ENCODE results near the gene CLDN15.
"Not testable (repeated sequence)": the region's sequence is repeated elsewhere in the genome, so short reads cannot be mapped to it uniquely, and the experiment has no call there.

Gene CLDN15

GRCh38 chr7:101237206-101238067, at the start of gene CLDN15:
Gene CLDN15, minus strand, starts transcription at chr7:101237802. Its CDS starts 221 bp downstream, at chr7:101237581.
- no peak for DNase-seq (ENCODE audit: low spot score)

DNA sequence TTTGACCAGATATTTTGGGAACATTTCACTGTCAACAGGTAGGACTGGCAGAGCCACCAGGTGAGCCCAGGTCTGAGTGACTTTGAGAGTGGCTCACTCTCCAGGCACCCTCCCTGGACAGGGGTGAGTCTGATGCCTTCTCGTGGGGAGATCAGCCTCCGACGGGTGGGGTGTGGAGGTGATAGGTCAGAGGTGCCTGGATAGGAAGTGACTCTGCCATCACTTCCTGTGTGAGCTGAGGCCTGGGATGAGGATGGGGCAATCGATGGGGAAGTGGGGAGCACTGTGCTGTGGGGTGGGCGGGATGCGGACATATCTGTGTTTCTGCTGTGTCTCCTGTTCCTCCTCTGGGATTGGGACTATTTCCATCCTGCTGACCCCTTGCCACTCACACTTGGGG, 49.4 kb upstream of the CLDN15 start:
- no peak for DNase-seq (ENCODE audit: low spot score)

- DNase-seq (ENCODE audit: low spot score): not testable (repeated sequence)
These were observed 48.3 kb upstream of the CLDN15 start for GRCh38 chr7:101285880-101286279.

DNA sequence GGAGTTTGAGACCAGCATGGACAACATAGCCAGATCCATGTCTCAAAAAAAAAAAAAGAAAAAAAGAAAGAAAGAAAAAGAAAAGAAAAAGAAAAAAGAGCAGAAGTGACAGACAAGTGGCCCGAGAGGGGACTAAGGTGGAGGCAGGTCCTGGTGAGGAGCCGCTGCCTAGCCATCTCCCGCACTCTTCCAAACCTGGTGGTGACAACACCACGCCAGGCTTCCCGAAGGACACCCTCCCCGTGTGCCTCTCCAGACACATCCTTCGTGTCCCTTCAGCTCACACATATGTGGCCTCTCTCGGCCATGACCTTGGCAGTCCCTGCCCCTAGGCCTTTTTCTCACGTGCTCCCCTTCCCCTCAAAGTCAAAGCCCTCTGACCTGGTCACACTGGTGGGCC, 47.6 kb upstream of the CLDN15 start:
- no peak for DNase-seq (ENCODE audit: low spot score)

- not testable (repeated sequence) for DNase-seq (ENCODE audit: low spot score)
These were observed 43.3 kb upstream of the CLDN15 start for GRCh38 chr7:101280912-101281311.

DNA sequence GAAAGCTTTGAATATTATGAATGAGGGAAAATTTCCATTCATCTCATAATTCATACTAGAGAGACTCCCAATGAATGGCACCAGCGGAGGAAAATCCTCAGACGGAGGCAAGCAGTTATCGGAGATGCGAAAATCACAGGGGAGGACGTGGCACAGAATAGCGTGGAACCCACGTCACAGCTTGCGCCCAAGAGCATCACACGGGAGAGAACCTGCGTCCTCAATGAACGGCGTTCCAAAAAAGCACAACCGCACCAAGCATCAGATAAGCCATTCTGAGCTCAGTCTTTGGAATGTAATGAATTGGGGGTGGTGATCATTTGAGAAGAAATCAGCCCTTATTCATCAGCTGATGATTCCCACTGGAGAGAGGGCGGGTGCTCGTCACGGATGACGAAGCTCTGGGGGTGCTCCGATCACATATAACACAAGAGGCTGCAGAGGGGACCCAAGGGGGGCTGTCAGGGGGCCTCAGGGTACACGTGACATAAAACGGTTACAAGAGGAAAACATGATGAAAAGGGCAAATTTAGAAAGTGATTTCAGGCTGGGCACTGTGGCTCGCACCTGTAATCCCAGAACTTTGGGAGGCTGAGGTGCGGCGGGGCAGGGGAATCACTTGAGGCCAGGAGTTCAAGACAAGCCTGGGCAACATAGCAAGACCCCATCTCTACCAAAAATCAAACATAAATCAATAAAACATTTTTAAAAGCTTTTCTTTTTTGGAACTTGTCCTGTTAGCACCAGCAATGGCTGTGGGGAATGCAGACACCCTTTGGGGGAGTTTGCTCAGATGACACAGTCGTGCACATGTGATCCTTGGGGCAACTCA, 41.1 kb upstream of the CLDN15 start:
- DNase-seq (ENCODE audit: low spot score): no peak

- no peak for DNase-seq (ENCODE audit: low spot score)
These were observed 39.6 kb upstream of the CLDN15 start for GRCh38 chr7:101277155-101277554.

GRCh38 chr7:101273206-101273605, 35.6 kb upstream of the CLDN15 start:
- DNase-seq (ENCODE audit: low spot score): no peak

DNA sequence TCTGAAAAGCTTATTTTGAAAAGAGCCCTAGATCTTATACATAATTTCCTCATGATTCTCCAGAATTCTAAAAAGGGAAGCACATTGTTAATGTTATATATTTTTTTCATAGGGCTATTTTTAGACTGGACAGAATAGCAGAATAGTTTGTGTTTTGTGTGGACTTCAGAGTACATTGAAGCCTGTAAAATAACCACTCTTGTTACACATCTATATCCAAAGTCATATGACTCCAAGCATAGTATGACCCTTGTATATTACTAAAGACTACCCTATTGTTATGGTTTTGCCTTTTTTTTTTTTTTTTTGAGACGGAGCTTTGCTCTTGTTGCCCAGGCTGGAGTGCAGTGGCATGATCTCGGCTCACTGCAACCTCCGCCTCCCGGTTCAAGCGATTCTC, 33.4 kb upstream of the CLDN15 start:
- DNase-seq (ENCODE audit: low spot score): no peak

DNA sequence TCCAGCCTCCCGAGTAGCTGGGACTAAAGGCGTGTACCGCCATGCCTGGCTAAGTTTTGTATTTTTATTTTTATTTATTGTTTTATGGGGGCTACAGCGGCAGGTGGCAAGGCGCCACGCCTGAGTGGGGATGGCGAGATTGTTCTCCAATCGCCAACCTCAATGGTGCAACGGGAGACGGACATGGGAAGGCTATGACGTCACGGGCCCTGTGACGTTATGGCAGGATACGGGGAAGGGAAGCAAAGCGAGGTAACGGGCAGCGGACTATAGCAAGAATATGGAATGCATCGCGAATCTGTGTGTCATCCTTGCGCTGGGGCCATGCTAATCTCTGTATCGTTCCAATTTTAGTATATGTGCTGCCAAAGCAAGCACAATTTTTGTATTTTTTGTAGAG, 32.1 kb upstream of the CLDN15 start:
- no peak for DNase-seq (ENCODE audit: low spot score)

DNA sequence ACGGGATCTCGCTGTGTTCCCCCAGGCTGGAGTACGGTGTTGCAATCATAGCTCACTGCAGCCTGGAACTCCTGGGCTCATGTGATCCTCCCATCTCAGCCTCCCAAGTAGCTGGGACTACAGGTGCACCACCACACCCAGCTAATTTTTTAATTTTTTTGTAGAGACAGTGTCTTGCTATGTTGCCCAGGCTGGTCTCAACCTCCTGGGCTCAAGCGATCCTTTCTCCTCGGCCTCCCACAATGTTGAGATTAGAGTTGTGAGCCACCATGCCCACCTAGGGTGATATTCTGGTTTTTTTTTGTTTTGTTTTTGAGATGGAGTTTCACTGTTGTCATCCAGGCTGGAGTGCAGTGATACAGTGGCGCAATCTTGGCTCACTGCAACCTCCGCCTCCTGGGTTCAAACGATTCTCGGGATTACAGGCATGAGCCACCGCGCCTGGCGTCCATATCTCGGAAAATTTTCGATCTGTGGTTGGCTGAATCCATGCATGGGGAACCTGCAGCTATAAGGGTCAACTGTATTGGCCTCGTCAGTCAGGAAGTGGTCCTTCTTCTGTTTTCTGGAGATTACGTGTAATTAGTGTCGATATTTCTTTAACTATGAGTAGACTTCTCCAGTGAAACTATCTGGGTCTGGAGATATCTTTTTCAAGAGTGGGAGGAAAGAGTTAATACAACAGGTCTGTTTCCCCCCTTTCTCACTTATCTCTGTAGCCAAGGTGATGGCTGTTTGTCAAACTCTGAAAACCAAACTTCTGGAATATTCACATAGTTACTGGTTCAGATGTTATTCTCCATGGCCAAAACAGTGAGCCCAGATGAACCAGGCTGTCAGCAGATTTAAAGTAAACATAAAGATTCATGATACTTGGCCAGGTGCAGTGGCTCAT, 28.3 kb upstream of the CLDN15 start:
- no peak for DNase-seq (ENCODE audit: low spot score)

GRCh38 chr7:101264102-101264706, 26.6 kb upstream of the CLDN15 start:
- not testable (repeated sequence) for DNase-seq (ENCODE audit: low spot score)

DNA sequence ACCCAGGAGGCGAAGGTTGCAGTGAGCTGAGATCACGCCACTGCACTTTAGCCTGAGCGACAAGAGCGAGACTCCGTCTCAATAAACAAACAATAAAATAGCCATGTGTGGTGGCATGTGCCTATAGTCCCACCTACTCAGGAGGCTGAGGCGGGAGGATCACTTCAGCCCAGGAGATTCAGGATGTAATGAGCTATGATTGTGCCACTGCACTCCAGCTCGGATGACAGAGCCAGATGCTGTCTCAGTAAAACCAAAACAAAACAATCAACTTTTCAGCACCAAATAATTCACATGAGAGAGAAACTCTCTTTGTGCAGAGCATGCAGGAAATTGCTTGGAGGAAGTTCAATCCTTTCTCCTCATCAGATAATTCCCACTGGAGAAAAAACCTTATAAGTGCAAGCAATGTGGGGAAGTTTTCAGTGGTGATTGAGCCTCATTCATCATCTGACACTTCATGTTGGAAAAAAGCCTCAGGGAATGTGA, 20.7 kb upstream of the CLDN15 start:
- DNase-seq (ENCODE audit: low spot score): no peak

- no peak for DNase-seq (ENCODE audit: low spot score)
These were observed 18.2 kb upstream of the CLDN15 start for GRCh38 chr7:101255796-101256195.

DNA sequence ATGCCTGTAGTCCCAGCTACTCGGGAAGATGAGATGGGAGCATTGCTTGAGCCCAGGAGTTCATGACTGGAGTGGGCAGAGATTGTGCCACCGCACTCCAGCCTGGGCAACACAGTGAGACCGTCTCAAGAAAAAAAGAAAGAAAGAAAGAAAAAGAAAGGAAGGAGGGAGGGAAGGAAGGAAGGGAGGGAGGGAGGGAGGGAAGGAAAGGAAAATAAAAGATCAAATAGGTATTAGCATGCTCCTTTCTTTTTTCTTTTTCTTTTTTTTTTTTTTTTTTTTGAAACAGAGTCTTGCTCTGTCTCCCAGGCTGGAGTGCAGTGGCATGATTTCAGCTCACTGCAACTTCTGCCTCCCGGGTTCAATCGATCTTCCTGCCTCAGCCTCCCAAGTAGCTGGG, 15.6 kb upstream of the CLDN15 start:
- DNase-seq (ENCODE audit: low spot score): not testable (repeated sequence)

GRCh38 chr7:101251871-101252659, 14.5 kb upstream of the CLDN15 start:
- peak; percentile 95 for DNase-seq (ENCODE audit: low spot score)

DNA sequence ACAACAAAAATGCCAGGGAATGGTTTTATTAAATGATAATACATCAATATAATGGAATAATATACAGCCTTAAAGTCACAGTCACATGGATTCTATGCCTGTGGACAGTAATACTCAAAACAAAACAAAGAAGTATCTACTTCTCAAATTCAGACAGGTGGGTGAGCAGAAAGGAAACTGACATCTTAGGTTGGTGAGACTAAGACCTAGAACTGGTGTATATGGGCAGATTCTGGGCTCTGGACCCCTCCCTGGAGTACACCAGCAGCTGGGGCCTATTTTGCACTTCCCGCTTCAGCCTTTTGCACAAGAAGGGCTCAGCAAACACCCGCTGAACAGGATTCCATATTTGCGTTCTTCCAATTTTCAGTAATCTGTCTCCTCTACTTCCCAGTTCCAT, 12.7 kb upstream of the CLDN15 start:
- DNase-seq (ENCODE audit: low spot score): no peak

- DNase-seq (ENCODE audit: low spot score): no peak
These were observed 10.7 kb upstream of the CLDN15 start for GRCh38 chr7:101248276-101248675.

- no peak for DNase-seq (ENCODE audit: low spot score)
These were observed 7.6 kb upstream of the CLDN15 start for GRCh38 chr7:101245147-101245668.

- DNase-seq (ENCODE audit: low spot score): peak; percentile 93
These were observed 7.0 kb upstream of the CLDN15 start, which contains the start of gene FIS1 for GRCh38 chr7:101244375-101245146. Gene FIS1, minus strand, starts transcription at chr7:101245081. Its CDS starts 77 bp downstream, at chr7:101245004.
